Activated CD8-positive, alpha-beta memory T cell treated with anti-CD3 and anti-CD28 coated beads, Interleukin-2, amount 10 ng/mL, durations not matched to agents 7 days and 5 days (primary cell): Measurements from ENCODE around the gene PVALB. TPM values are rescaled to one million over a fixed set of nuclear protein-coding genes. Genes with fewer than 3 reads are reported as not detected.

ENCODE experiments used
- ATAC-seq: fragments of 150-1000 bp; cut with Tn5 transposase; one replicate; pipeline ENCODE4 v1.10.0; 2021; ENCODE audit warnings: moderate library complexity
- CTCF ChIA-PET: fragments of 350-600 bp; sonication (Branson Sonifier 250); formaldehyde crosslinking; loops from one replicate; lab custom pipeline; 2021; ENCODE audit warnings: antibody characterized with exemption; lab: Charles Lee
- DNase-seq: peaks from one replicate; pipeline ENCODE4 v3.0.0-alpha.2; 2020
- H3K27ac Mint-ChIP-seq: one replicate; pipeline ENCODE4 v1.8.0; 2021; ENCODE audit warnings: mild to moderate bottlenecking, mixed read lengths
- H3K27me3 Mint-ChIP-seq: one replicate; pipeline ENCODE4 v1.8.0; 2021; ENCODE audit warnings: mixed read lengths
- H3K36me3 Mint-ChIP-seq: one replicate; pipeline ENCODE4 v1.8.0; 2021; ENCODE audit warnings: mild to moderate bottlenecking, mixed read lengths
- H3K4me1 Mint-ChIP-seq: one replicate; pipeline ENCODE4 v1.8.0; 2021; ENCODE audit warnings: mixed read lengths
- H3K4me3 Mint-ChIP-seq: one replicate; pipeline ENCODE4 v1.8.0; 2021; ENCODE audit warnings: mild to moderate bottlenecking, moderate library complexity, mixed read lengths
- H3K9me3 Mint-ChIP-seq: one replicate; pipeline ENCODE4 v1.8.0; 2022; ENCODE audit warnings: low read depth, mixed read lengths
- total RNA-seq, 2 experiments: library from RNA; stranded (reverse); gene quantifications; one replicate each; pipeline ENCODE4 v1.2.3, GENCODE V29; 2021

PVALB gene
- total RNA-seq, 2 experiments from 2014 or later = not detected

- DNase-seq (peak; percentile 69), ATAC-seq (peak; percentile 1)
- Mint-ChIP-seq H3K9me3 (no peaks in the 10 kb centered on the region), H3K27ac (peak overlapping the region; percentile 92), H3K4me3 (peak overlapping the region; percentile 85), H3K27me3 (no peaks in the 10 kb centered on the region), H3K36me3 (no peaks in the 10 kb centered on the region), H3K4me1 (peaks cover 35% of the 10 kb centered on the region)
- CTCF ChIA-PET = interaction anchor here (0.7 to 14.4 kb wide), 18 partner anchors 9 to 832 kb away, joined by 3 to 180 read pairs (median 6); partner anchors contain the start of genes MPST, NCF4 and TST
Measured at GRCh38 chr22:36775586-36775963, 41.3 kb downstream of the PVALB start.

GRCh38 chr22:36773935-36774334 lies 42.9 kb downstream of the PVALB start:
- Mint-ChIP-seq H3K4me3 (no peak overlapping the region), H3K36me3 (no peaks in the 10 kb centered on the region), H3K4me1 (peaks cover 34% of the 10 kb centered on the region), H3K9me3 (no peaks in the 10 kb centered on the region), H3K27me3 (no peaks in the 10 kb centered on the region), H3K27ac (no peak overlapping the region)
- DNase-seq (no peak), ATAC-seq (no peak)
- CTCF ChIA-PET = interaction anchor here (0.7 to 4.4 kb wide), 8 partner anchors 8 to 248 kb away, joined by 3 to 29 read pairs (median 6); no protein-coding TSS in a partner anchor

- no peak for ATAC-seq
- no peak overlapping the region for H3K4me3 Mint-ChIP-seq
- H3K9me3 Mint-ChIP-seq = no peaks in the 10 kb centered on the region
- DNase-seq = no peak
- H3K27me3 Mint-ChIP-seq = no peaks in the 10 kb centered on the region
- H3K27ac Mint-ChIP-seq = no peak overlapping the region
- CTCF ChIA-PET = interaction anchor here (1.2 kb wide), 1 partner anchor 15 kb away, joined by 6 read pairs; no protein-coding TSS in a partner anchor
- no peaks in the 10 kb centered on the region for H3K36me3 Mint-ChIP-seq
- peaks cover 21% of the 10 kb centered on the region for H3K4me1 Mint-ChIP-seq
Measured at GRCh38 chr22:36772451-36772850, 44.4 kb downstream of the PVALB start.

GRCh38 chr22:36771356-36772063 lies 45.3 kb downstream of the PVALB start:
- Mint-ChIP-seq H3K4me3 (no peak overlapping the region), H3K27ac (no peak overlapping the region), H3K36me3 (no peaks in the 10 kb centered on the region), H3K9me3 (no peaks in the 10 kb centered on the region), H3K27me3 (no peaks in the 10 kb centered on the region), H3K4me1 (peaks cover 12% of the 10 kb centered on the region)
- no peak for ATAC-seq
- no peak for DNase-seq
- CTCF ChIA-PET = interaction anchor here (1.2 kb wide), 1 partner anchor 14 kb away, joined by 6 read pairs; no protein-coding TSS in a partner anchor

GRCh38 chr22:36770513-36771231 lies 46.2 kb downstream of the PVALB start:
- CTCF ChIA-PET = no interaction called here
- Mint-ChIP-seq H3K9me3 (no peaks in the 10 kb centered on the region), H3K4me3 (no peak overlapping the region), H3K36me3 (no peaks in the 10 kb centered on the region), H3K27ac (no peak overlapping the region), H3K27me3 (no peaks in the 10 kb centered on the region), H3K4me1 (peaks cover 13% of the 10 kb centered on the region)
- no peak for ATAC-seq
- DNase-seq = no peak

GRCh38 chr22:36769541-36770512 lies 47.0 kb downstream of the PVALB start:
- Mint-ChIP-seq H3K36me3 (no peaks in the 10 kb centered on the region), H3K4me3 (no peak overlapping the region), H3K9me3 (no peaks in the 10 kb centered on the region), H3K4me1 (peaks cover 7% of the 10 kb centered on the region), H3K27ac (no peak overlapping the region), H3K27me3 (no peaks in the 10 kb centered on the region)
- CTCF ChIA-PET = interaction anchor here (3.9 kb wide), 1 partner anchor 12 kb away, joined by 20 read pairs; no protein-coding TSS in a partner anchor
- DNase-seq = no peak
- ATAC-seq = no peak

- ATAC-seq = no peak
- DNase-seq = no peak
- no peaks in the 10 kb centered on the region for H3K27me3 Mint-ChIP-seq
- peaks cover 5% of the 10 kb centered on the region for H3K4me1 Mint-ChIP-seq
- H3K4me3 Mint-ChIP-seq = no peak overlapping the region
- H3K27ac Mint-ChIP-seq = no peak overlapping the region
- CTCF ChIA-PET = interaction anchor here (3.9 kb wide), 1 partner anchor 11 kb away, joined by 20 read pairs; no protein-coding TSS in a partner anchor
- no peaks in the 10 kb centered on the region for H3K9me3 Mint-ChIP-seq
- no peaks in the 10 kb centered on the region for H3K36me3 Mint-ChIP-seq
Measured at GRCh38 chr22:36768616-36769015, 48.2 kb downstream of the PVALB start.

- H3K27ac Mint-ChIP-seq = no peak overlapping the region
- H3K4me3 Mint-ChIP-seq = no peak overlapping the region
- H3K4me1 Mint-ChIP-seq = peaks cover 5% of the 10 kb centered on the region
- DNase-seq = no peak
- CTCF ChIA-PET = interaction anchor here (3.9 kb wide), 1 partner anchor 11 kb away, joined by 20 read pairs; no protein-coding TSS in a partner anchor
- H3K36me3 Mint-ChIP-seq = no peaks in the 10 kb centered on the region
- ATAC-seq = no peak
- H3K9me3 Mint-ChIP-seq = no peaks in the 10 kb centered on the region
- no peaks in the 10 kb centered on the region for H3K27me3 Mint-ChIP-seq
Measured at GRCh38 chr22:36768141-36768540, 48.7 kb downstream of the PVALB start.

GRCh38 chr22:36767035-36767775 lies 49.6 kb downstream of the PVALB start:
- DNase-seq (no peak), ATAC-seq (no peak)
- Mint-ChIP-seq H3K36me3 (no peaks in the 10 kb centered on the region), H3K9me3 (no peaks in the 10 kb centered on the region), H3K27me3 (no peaks in the 10 kb centered on the region), H3K27ac (no peak overlapping the region), H3K4me3 (no peak overlapping the region), H3K4me1 (peaks cover 5% of the 10 kb centered on the region)
- CTCF ChIA-PET = interaction anchor here (3.9 kb wide), 1 partner anchor 10 kb away, joined by 20 read pairs; no protein-coding TSS in a partner anchor

- no peaks in the 10 kb centered on the region for H3K36me3 Mint-ChIP-seq
- no peak overlapping the region for H3K4me3 Mint-ChIP-seq
- no peak for DNase-seq
- CTCF ChIA-PET = interaction anchor here (1.1 to 3.9 kb wide), 2 partner anchors 9 kb away, joined by 4 to 20 read pairs; no protein-coding TSS in a partner anchor
- no peaks in the 10 kb centered on the region for H3K9me3 Mint-ChIP-seq
- peaks cover 5% of the 10 kb centered on the region for H3K4me1 Mint-ChIP-seq
- H3K27me3 Mint-ChIP-seq = no peaks in the 10 kb centered on the region
- ATAC-seq = no peak
- no peak overlapping the region for H3K27ac Mint-ChIP-seq
Measured at GRCh38 chr22:36765943-36766450, 50.8 kb downstream of the PVALB start.

- H3K27ac Mint-ChIP-seq = no peak overlapping the region
- H3K4me1 Mint-ChIP-seq = peaks cover 5% of the 10 kb centered on the region
- H3K4me3 Mint-ChIP-seq = no peak overlapping the region
- no peak for DNase-seq
- CTCF ChIA-PET = interaction anchor here (1.1 kb wide), 1 partner anchor 10 kb away, joined by 4 read pairs; no protein-coding TSS in a partner anchor
- no peaks in the 10 kb centered on the region for H3K36me3 Mint-ChIP-seq
- H3K9me3 Mint-ChIP-seq = no peaks in the 10 kb centered on the region
- H3K27me3 Mint-ChIP-seq = no peaks in the 10 kb centered on the region
- no peak for ATAC-seq
Measured at GRCh38 chr22:36765131-36765942, 51.5 kb downstream of the PVALB start.
